ENCODE measurements around the gene RIC1.

DNA sequence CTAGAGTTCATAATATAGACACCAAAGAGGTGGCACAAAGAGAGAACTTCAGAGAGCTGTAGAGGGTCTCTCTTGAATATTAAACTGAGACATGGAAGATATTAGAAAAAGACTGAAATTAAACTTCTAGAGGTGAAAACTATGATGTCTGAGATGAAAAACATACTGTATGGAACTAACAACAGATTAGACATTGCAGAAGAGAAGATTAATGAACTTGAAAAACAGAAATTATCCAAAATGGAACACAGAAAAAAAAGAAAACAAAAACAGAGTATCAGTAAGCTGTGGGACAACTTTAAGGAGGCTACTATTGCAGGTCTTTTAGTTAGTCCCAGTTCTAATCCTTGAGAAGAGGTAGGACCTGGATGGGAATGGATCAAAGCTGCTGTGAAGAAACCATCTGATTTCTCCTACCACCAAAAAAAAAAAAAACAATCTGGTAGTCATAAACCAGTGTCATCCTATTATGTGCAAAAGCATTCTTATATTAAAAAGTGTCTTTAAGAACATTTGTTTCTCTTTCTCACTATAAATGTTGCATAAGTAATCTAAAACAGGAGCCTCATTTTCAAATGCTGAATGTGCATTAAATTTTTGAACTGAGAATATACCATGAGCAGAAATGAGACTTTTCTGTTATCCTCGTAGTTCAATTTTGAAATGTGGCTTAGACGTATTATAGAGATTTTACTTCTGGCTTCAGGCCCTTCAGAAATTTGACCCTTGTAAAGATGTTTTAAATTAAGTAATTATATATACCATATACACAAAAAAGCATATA, 107.8 kb downstream of the RIC1 start:
- TF ChIP-seq, protein P1, sequence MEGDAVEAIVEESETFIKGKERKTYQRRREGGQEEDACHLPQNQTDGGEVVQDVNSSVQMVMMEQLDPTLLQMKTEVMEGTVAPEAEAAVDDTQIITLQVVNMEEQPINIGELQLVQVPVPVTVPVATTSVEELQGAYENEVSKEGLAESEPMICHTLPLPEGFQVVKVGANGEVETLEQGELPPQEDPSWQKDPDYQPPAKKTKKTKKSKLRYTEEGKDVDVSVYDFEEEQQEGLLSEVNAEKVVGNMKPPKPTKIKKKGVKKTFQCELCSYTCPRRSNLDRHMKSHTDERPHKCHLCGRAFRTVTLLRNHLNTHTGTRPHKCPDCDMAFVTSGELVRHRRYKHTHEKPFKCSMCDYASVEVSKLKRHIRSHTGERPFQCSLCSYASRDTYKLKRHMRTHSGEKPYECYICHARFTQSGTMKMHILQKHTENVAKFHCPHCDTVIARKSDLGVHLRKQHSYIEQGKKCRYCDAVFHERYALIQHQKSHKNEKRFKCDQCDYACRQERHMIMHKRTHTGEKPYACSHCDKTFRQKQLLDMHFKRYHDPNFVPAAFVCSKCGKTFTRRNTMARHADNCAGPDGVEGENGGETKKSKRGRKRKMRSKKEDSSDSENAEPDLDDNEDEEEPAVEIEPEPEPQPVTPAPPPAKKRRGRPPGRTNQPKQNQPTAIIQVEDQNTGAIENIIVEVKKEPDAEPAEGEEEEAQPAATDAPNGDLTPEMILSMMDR (IDR thresholded peaks at IDR 0.05), result no peak
- no peak for TF ChIP-seq POLR2AphosphoS5 (IDR thresholded peaks at IDR 0.05)

All from breast epithelium (tissue), 3 donors.